ENCODE data around the gene PDK1.
"Not testable (repeated sequence)": the region's sequence is repeated elsewhere in the genome, so short reads cannot be mapped to it uniquely, and the experiment has no call there.

PDK1 gene

GRCh38 chr2:172552547-172553291 is 3.2 kb upstream of the PDK1 start:
- DNase-seq (ENCODE audit: low read depth in 2 of 2, low spot score in 1 of 2) = no peak

- DNase-seq (ENCODE audit: low read depth in 2 of 2, low spot score in 1 of 2) = no peak
These were observed 1.3 kb upstream of the PDK1 start for GRCh38 chr2:172554352-172555271.

GRCh38 chr2:172555272-172555521 is 693 bp upstream of the PDK1 start:
- DNase-seq (ENCODE audit: low read depth in 2 of 2, low spot score in 1 of 2) = no peak

GRCh38 chr2:172556284-172557033 is 569 bp downstream of the PDK1 start:
- DNase-seq (ENCODE audit: low read depth in 2 of 2, low spot score in 1 of 2) = peak; percentile 10 to 34

GRCh38 chr2:172558372-172558771 is 2.5 kb downstream of the PDK1 start:
- no peak for DNase-seq (ENCODE audit: low read depth in 2 of 2, low spot score in 1 of 2)

GRCh38 chr2:172560721-172561120 is 4.8 kb downstream of the PDK1 start:
- DNase-seq (ENCODE audit: low read depth in 2 of 2, low spot score in 1 of 2) = no peak

GRCh38 chr2:172561270-172561669 is 5.4 kb downstream of the PDK1 start:
- no peak for DNase-seq (ENCODE audit: low read depth in 2 of 2, low spot score in 1 of 2)

- DNase-seq (ENCODE audit: low read depth in 2 of 2, low spot score in 1 of 2) = no peak
These were observed 6.4 kb downstream of the PDK1 start for GRCh38 chr2:172562298-172562697.

GRCh38 chr2:172564376-172564775 is 8.5 kb downstream of the PDK1 start:
- no peak for DNase-seq (ENCODE audit: low read depth in 2 of 2, low spot score in 1 of 2)

- no peak for DNase-seq (ENCODE audit: low read depth in 2 of 2, low spot score in 1 of 2)
These were observed 15.4 kb downstream of the PDK1 start for GRCh38 chr2:172571245-172571644.

GRCh38 chr2:172572981-172573380 is 17.1 kb downstream of the PDK1 start:
- DNase-seq (ENCODE audit: low read depth in 2 of 2, low spot score in 1 of 2) = no peak

GRCh38 chr2:172574965-172575364 is 19.1 kb downstream of the PDK1 start:
- DNase-seq (ENCODE audit: low read depth in 2 of 2, low spot score in 1 of 2) = no peak

GRCh38 chr2:172578054-172578453 is 22.2 kb downstream of the PDK1 start:
- DNase-seq (ENCODE audit: low read depth in 2 of 2, low spot score in 1 of 2) = no peak

- no peak for DNase-seq (ENCODE audit: low read depth in 2 of 2, low spot score in 1 of 2)
These were observed 23.1 kb downstream of the PDK1 start for GRCh38 chr2:172578860-172579512.

- DNase-seq (ENCODE audit: low read depth in 2 of 2, low spot score in 1 of 2) = no peak
These were observed 24.7 kb downstream of the PDK1 start for GRCh38 chr2:172580544-172580943.

- DNase-seq (ENCODE audit: low read depth in 2 of 2, low spot score in 1 of 2) = no peak
These were observed 26.8 kb downstream of the PDK1 start for GRCh38 chr2:172582656-172583055.

- no peak for DNase-seq (ENCODE audit: low read depth in 2 of 2, low spot score in 1 of 2)
These were observed 30.5 kb downstream of the PDK1 start for GRCh38 chr2:172586245-172586891.

- not testable (repeated sequence) for DNase-seq (ENCODE audit: low read depth in 2 of 2, low spot score in 1 of 2)
These were observed 31.3 kb downstream of the PDK1 start for GRCh38 chr2:172587231-172587630.

- no peak for DNase-seq (ENCODE audit: low read depth in 2 of 2, low spot score in 1 of 2)
These were observed 33.0 kb downstream of the PDK1 start for GRCh38 chr2:172588931-172589330.

GRCh38 chr2:172591386-172591785 is 35.5 kb downstream of the PDK1 start:
- not testable (repeated sequence) for DNase-seq (ENCODE audit: low read depth in 2 of 2, low spot score in 1 of 2)

GRCh38 chr2:172592190-172592589 is 36.3 kb downstream of the PDK1 start:
- not testable (repeated sequence) for DNase-seq (ENCODE audit: low read depth in 2 of 2, low spot score in 1 of 2)

All from stimulated activated CD8-positive, alpha-beta memory T cell treated with anti-CD3 and anti-CD28 coated beads, Interleukin-4, amount 100 ng/mL, for 4 hours (primary cell).